ENCODE results near the gene STK24. TPM values are rescaled to one million over a fixed set of nuclear protein-coding genes. Genes with fewer than 3 reads are reported as not detected.

The STK24 gene
- total and polyA plus RNA-seq, 5 experiments from 2014 or later: 22.7 to 121 (median 66.6) TPM

DNA sequence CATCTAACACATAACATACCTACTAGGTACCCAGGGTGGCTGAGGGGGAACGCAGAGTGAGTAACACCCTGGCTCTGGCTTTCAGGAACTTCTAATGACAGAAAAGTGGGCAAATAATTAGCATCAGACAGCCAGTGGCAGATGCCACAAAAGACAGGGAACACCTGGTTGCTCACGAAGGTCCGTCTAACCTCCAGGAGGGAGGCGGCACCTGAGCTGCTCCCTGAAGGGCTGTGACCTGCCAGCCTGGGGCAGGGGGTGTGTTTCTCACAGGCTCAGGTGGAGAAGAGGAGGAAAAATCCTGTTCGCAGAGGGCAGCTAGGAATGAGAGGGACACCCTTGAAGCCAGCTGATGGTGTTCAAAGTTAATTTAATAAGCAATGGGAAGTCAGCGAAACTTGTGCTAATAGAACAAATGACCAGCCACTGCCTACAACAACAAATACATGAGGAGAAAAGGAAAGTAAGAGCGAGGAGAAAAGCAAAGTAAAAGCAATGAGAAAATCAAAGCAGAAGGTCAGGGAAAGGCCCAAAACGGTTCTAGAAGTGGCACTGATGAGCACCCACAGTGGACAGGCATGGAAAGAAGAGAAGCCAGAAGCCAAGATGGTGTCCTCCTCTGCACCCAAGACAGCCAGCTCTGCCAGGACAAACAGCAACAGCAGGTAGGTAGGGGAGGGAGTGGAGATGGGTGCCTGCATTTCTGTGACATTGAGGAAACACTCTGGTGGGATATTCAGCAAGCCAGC lies 87.3 kb downstream of the STK24 start:
- POLR2A ChIA-PET: no interaction called here
- H3K4me1 Mint-ChIP-seq: peaks cover 46 to 89% (median 86%) of the 10 kb centered on the region in 4 donors
- no peaks in the 10 kb centered on the region for H3K9me3 Mint-ChIP-seq
- peaks cover 0 to 15% (median 0%) of the 10 kb centered on the region in 3 donors for H3K36me3 Mint-ChIP-seq
- H3K27ac Mint-ChIP-seq: peak overlapping the region in 6 of 10 donors; percentile 27 to 66 (median 54)
- H3K27me3 Mint-ChIP-seq: no peaks in the 10 kb centered on the region
- DNase-seq: no peak
- ATAC-seq: no peak
- H3K4me3 Mint-ChIP-seq: peak overlapping the region in 1 of 10 donors; percentile 1

DNA sequence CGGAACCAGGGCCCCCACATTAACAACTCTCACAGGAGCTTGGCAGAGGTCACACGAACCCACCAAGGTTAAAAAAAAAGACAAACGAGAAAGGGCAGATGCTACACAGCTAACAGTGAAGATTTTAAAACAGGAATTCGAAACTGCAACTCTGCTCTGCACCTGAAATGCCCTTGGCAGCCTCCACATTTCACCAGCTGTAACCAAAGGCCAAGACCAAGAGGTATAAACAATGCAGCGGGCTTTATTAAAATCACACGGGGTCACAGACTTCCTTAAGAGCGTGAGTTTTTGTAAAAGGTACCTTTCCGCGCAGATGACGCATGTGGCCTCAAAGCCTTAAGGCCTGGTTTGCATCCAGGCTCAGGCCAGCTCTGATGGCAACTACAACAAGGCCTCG lies 88.2 kb downstream of the STK24 start:
- POLR2A ChIA-PET: interaction anchor here (0.7 kb wide), 1 partner anchor 10 kb away, joined by 3 read pairs; no protein-coding TSS in a partner anchor
- Mint-ChIP-seq H3K27me3 (no peaks in the 10 kb centered on the region), H3K9me3 (no peaks in the 10 kb centered on the region), H3K4me1 (peaks cover 49 to 95% (median 91%) of the 10 kb centered on the region in 4 donors), H3K27ac (peak overlapping the region in 7 of 10 donors; percentile 3 to 66 (median 22)), H3K36me3 (peaks cover 0 to 13% (median 0%) of the 10 kb centered on the region in 3 donors), H3K4me3 (no peak overlapping the region)
- ATAC-seq (no peak), DNase-seq (no peak)

GRCh38 chr13:98487522-98487921 lies 89.4 kb downstream of the STK24 start:
- DNase-seq: no peak
- POLR2A ChIA-PET: no interaction called here
- H3K27me3 Mint-ChIP-seq: no peaks in the 10 kb centered on the region
- ATAC-seq: no peak
- H3K9me3 Mint-ChIP-seq: no peaks in the 10 kb centered on the region
- peak overlapping the region in 5 of 10 donors; percentile 36 to 76 (median 66) for H3K27ac Mint-ChIP-seq
- peak overlapping the region in 1 of 10 donors; percentile 36 for H3K4me3 Mint-ChIP-seq
- H3K36me3 Mint-ChIP-seq: peaks cover 0 to 13% (median 0%) of the 10 kb centered on the region in 3 donors
- peaks cover 45 to 96% (median 89%) of the 10 kb centered on the region in 4 donors for H3K4me1 Mint-ChIP-seq

- Mint-ChIP-seq H3K27me3 (no peaks in the 10 kb centered on the region), H3K4me3 (no peak overlapping the region), H3K36me3 (peaks cover 0 to 14% (median 0%) of the 10 kb centered on the region in 3 donors), H3K9me3 (no peaks in the 10 kb centered on the region), H3K27ac (peak overlapping the region in 6 of 10 donors; percentile 44 to 76 (median 64)), H3K4me1 (peaks cover 44 to 91% (median 87%) of the 10 kb centered on the region in 4 donors)
- ATAC-seq (no peak), DNase-seq (no peak)
- POLR2A ChIA-PET: interaction anchor here (0.5 to 0.6 kb wide), 2 partner anchors 64 to 81 kb away, joined by 3 to 4 read pairs; no protein-coding TSS in a partner anchor
These were observed 89.9 kb downstream of the STK24 start for GRCh38 chr13:98487016-98487415.

GRCh38 chr13:98486412-98486811 lies 90.5 kb downstream of the STK24 start:
- H3K27ac Mint-ChIP-seq: peak overlapping the region in 6 of 10 donors; percentile 8 to 76 (median 38)
- no peaks in the 10 kb centered on the region for H3K27me3 Mint-ChIP-seq
- H3K9me3 Mint-ChIP-seq: no peaks in the 10 kb centered on the region
- no peak overlapping the region for H3K4me3 Mint-ChIP-seq
- POLR2A ChIA-PET: interaction anchor here (0.5 to 0.6 kb wide), 2 partner anchors 65 to 81 kb away, joined by 3 to 4 read pairs; no protein-coding TSS in a partner anchor
- H3K36me3 Mint-ChIP-seq: peaks cover 0 to 19% (median 2%) of the 10 kb centered on the region in 3 donors
- DNase-seq: no peak
- no peak for ATAC-seq
- peaks cover 43 to 90% (median 87%) of the 10 kb centered on the region in 4 donors for H3K4me1 Mint-ChIP-seq

- Mint-ChIP-seq H3K4me1 (peaks cover 41 to 89% (median 88%) of the 10 kb centered on the region in 4 donors), H3K27ac (peak overlapping the region in 9 of 10 donors; percentile 14 to 91 (median 57)), H3K9me3 (no peaks in the 10 kb centered on the region), H3K4me3 (peak overlapping the region in 1 of 10 donors; percentile 52), H3K27me3 (no peaks in the 10 kb centered on the region), H3K36me3 (peaks cover 3 to 19% (median 5%) of the 10 kb centered on the region in 3 donors)
- POLR2A ChIA-PET: interaction anchor here (0.5 to 1.5 kb wide), 3 partner anchors 9 to 92 kb away, joined by 4 to 5 read pairs (median 4); no protein-coding TSS in a partner anchor
- DNase-seq (no peak), ATAC-seq (no peak)
These were observed 91.3 kb downstream of the STK24 start for GRCh38 chr13:98485561-98485960.

DNA sequence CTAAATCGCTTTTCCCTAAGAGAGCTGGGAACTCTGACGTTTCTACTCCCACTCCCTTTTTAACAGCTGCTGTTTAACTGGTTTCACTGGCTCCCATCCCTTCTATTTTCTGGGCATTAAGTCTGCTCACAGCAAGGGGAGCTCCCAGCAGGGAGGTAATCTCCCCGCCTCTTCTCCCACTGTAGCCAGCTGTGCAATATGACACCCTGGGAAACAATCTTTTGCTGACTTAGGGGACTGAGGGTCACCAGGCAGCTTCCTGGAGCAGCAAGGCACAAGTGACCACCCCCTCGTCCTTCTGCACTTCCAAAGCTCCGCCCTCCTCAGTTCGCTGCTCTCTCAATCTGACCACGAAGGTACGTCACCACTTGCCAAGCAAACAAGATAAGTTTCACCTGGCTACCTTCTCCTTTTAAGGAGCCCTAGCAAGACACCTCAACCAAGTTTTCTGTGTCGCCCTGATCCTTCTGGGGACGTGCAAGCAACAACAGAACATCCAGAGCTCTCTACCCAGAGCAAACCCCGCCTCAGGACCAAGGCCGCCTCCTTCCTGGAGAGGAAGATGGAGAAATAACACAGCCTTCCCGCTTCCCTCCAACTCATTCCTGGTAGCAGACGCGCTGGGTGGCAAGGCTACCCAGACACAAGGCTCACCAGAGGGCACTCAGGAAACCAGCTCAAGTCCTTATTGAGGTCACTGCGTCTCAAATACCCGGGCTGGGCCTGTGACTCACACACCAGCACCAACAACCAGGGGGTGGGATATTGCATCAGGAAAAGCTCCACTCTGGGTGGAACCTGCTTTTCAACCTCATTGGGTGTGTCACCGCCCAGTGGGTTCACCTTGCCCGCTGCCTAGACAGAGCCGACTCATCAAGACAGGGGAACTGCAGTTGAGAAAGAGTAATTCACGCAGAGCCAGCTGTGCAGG lies 92.4 kb downstream of the STK24 start:
- DNase-seq (peak in 1 of 10 donors; percentile 32), ATAC-seq (peak; percentile 36 to 49)
- POLR2A ChIA-PET: interaction anchor here (0.5 to 1.5 kb wide), 4 partner anchors 8 to 170 kb away, joined by 3 to 5 read pairs (median 4); no protein-coding TSS in a partner anchor
- H3K4me1 Mint-ChIP-seq: peaks cover 36 to 84% (median 82%) of the 10 kb centered on the region in 4 donors
- no peaks in the 10 kb centered on the region for H3K27me3 Mint-ChIP-seq
- H3K36me3 Mint-ChIP-seq: peaks cover 3 to 16% (median 5%) of the 10 kb centered on the region in 3 donors
- H3K27ac Mint-ChIP-seq: peak overlapping the region in 9 of 10 donors; percentile 41 to 91 (median 66)
- peak overlapping the region in 7 of 10 donors; percentile 5 to 69 (median 33) for H3K4me3 Mint-ChIP-seq
- H3K9me3 Mint-ChIP-seq: no peaks in the 10 kb centered on the region

GRCh38 chr13:98483601-98484288 lies 93.2 kb downstream of the STK24 start:
- H3K4me1 Mint-ChIP-seq: peaks cover 38 to 84% (median 81%) of the 10 kb centered on the region in 4 donors
- H3K36me3 Mint-ChIP-seq: peaks cover 3 to 16% (median 5%) of the 10 kb centered on the region in 3 donors
- H3K27me3 Mint-ChIP-seq: no peaks in the 10 kb centered on the region
- no peak for ATAC-seq
- H3K9me3 Mint-ChIP-seq: no peaks in the 10 kb centered on the region
- POLR2A ChIA-PET: interaction anchor here (0.6 kb wide), 1 partner anchor 416 kb away, joined by 3 read pairs; no protein-coding TSS in a partner anchor
- no peak overlapping the region for H3K4me3 Mint-ChIP-seq
- no peak for DNase-seq
- H3K27ac Mint-ChIP-seq: peak overlapping the region in 5 of 10 donors; percentile 31 to 91 (median 77)

GRCh38 chr13:98482476-98483444 lies 94.1 kb downstream of the STK24 start:
- Mint-ChIP-seq H3K27me3 (no peaks in the 10 kb centered on the region), H3K4me1 (peaks cover 38 to 84% (median 82%) of the 10 kb centered on the region in 4 donors), H3K36me3 (peaks cover 3 to 16% (median 5%) of the 10 kb centered on the region in 3 donors), H3K9me3 (no peaks in the 10 kb centered on the region), H3K4me3 (no peak overlapping the region), H3K27ac (peak overlapping the region in 6 of 10 donors; percentile 7 to 83 (median 28))
- DNase-seq (no peak), ATAC-seq (peak; percentile 24 to 36)
- POLR2A ChIA-PET: interaction anchor here (0.5 kb wide), 1 partner anchor 166 kb away, joined by 4 read pairs; no protein-coding TSS in a partner anchor

GRCh38 chr13:98480915-98481877 lies 95.7 kb downstream of the STK24 start:
- H3K27me3 Mint-ChIP-seq: no peaks in the 10 kb centered on the region
- H3K9me3 Mint-ChIP-seq: no peaks in the 10 kb centered on the region
- peak overlapping the region in 1 of 10 donors; percentile 17 for H3K4me3 Mint-ChIP-seq
- H3K36me3 Mint-ChIP-seq: peaks cover 3 to 16% (median 5%) of the 10 kb centered on the region in 3 donors
- POLR2A ChIA-PET: no interaction called here
- peak overlapping the region in 8 of 10 donors; percentile 1 to 83 (median 58) for H3K27ac Mint-ChIP-seq
- DNase-seq (no peak), ATAC-seq (no peak)
- peaks cover 41 to 84% (median 83%) of the 10 kb centered on the region in 4 donors for H3K4me1 Mint-ChIP-seq

All from naive thymus-derived CD8-positive, alpha-beta T cell (primary cell).